Neuron (in vitro differentiated cells): ENCODE data around the gene GPR34.
"Not testable (repeated sequence)": the region's sequence is repeated elsewhere in the genome, so short reads cannot be mapped to it uniquely, and the experiment has no call there.

Source experiments
- H2AFZ ChIP-seq: one replicate; pipeline ENCODE4 v1.6.1; 2013; ENCODE audit warnings: low read depth, mild to moderate bottlenecking, inconsistent platforms, low read length, moderate library complexity
- H3K27me3 ChIP-seq: one replicate; pipeline ENCODE4 v1.6.1; 2013; ENCODE audit warnings: low read length; ENCODE audit not compliant: insufficient read depth
- H3K36me3 ChIP-seq: one replicate; pipeline ENCODE4 v1.6.1; 2013; ENCODE audit warnings: low read length; ENCODE audit not compliant: insufficient read depth
- H3K4me1 ChIP-seq: one replicate; pipeline ENCODE4 v1.6.1; 2013; ENCODE audit warnings: low read length; ENCODE audit not compliant: insufficient read depth
- H3K4me3 ChIP-seq: 2 replicates; pipeline ENCODE4 v1.5.1; 2013; ENCODE audit warnings: mild to moderate bottlenecking, low read length, moderate library complexity
- H3K9me3 ChIP-seq: one replicate; pipeline ENCODE4 v1.6.1; 2013; ENCODE audit warnings: low read length

The GPR34 gene, protein sequence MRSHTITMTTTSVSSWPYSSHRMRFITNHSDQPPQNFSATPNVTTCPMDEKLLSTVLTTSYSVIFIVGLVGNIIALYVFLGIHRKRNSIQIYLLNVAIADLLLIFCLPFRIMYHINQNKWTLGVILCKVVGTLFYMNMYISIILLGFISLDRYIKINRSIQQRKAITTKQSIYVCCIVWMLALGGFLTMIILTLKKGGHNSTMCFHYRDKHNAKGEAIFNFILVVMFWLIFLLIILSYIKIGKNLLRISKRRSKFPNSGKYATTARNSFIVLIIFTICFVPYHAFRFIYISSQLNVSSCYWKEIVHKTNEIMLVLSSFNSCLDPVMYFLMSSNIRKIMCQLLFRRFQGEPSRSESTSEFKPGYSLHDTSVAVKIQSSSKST

DNA sequence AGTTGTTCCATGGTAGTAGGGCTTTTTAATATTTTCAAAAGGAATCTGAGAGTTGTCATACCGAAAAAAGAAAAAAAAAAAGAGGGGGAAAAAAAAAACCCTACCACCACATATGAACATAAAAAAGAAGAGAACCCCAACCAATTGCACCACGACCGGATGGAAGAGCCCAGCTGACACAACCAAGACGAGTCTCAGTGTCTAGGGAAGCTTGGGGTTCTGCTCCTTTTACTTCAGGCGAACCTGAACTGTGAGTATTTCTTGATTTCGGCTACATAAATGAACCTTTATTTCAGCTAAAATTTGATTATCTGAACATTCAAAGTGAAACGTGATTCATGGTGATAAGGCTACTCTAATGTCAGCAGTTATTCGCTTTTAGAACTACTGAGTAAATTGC lies at the start of gene GPR34:
TSS of gene GPR34 (plus strand) at position 139 of the 400 bp plus-strand sequence. CDS start 6,661 bp downstream, outside the sequence.
- H3K4me1 ChIP-seq = no peaks in the 10 kb centered on the region
- H3K27me3 ChIP-seq = no peaks in the 10 kb centered on the region
- no peaks in the 10 kb centered on the region for H3K36me3 ChIP-seq
- no peak within 1 kb of the TSS for H2AFZ ChIP-seq
- no peak within 1 kb of the TSS for H3K4me3 ChIP-seq
- H3K9me3 ChIP-seq = no peaks in the 10 kb centered on the region

DNA sequence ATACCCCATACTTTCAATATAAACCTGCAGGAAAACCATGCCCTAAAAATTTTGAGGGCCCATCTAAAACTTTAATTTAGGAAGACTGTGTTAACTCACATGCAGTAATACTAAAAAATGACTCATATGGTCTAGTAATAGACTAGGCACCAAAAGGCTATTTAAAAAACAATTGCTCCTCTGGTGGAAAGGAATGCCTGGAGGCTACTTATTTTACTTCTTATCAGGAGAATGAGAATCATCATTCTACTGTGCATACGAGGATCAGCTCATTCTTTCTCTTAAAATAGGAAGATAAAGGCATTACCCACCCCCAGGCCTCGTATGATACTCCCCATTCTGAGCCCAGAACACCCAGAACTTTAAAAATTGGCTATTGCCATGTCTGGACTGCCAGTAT lies 42.6 kb upstream of the GPR34 start:
- H3K4me3 ChIP-seq, H3K36me3 ChIP-seq, H2AFZ ChIP-seq, H3K4me1 ChIP-seq, H3K9me3 ChIP-seq, H3K27me3 ChIP-seq: not testable (repeated sequence)

DNA sequence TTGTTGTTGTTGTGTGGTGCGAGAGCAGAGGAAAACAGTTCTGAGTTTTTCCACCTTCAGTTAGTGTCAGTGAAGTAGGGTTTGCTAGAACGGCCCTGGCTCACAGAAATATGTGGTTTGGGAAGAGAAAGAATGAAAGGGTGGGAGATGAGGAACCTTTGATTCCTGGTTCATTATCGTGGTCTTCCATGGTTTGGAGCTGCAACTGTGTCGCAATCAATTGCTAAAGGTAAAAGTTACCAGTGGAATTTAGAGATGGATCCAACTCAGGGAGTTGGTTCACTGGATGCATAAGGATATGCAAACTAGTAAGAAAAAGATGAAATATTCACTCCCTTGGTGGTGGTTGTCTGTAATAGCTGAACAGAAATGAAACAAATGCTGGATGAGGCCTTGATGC lies 35.6 kb upstream of the GPR34 start:
- no peak overlapping the region for H2AFZ ChIP-seq
- H3K9me3 ChIP-seq = no peaks in the 10 kb centered on the region
- no peak overlapping the region for H3K4me3 ChIP-seq
- H3K27me3 ChIP-seq = no peaks in the 10 kb centered on the region
- peaks cover 17% of the 10 kb centered on the region for H3K36me3 ChIP-seq
- no peaks in the 10 kb centered on the region for H3K4me1 ChIP-seq

DNA sequence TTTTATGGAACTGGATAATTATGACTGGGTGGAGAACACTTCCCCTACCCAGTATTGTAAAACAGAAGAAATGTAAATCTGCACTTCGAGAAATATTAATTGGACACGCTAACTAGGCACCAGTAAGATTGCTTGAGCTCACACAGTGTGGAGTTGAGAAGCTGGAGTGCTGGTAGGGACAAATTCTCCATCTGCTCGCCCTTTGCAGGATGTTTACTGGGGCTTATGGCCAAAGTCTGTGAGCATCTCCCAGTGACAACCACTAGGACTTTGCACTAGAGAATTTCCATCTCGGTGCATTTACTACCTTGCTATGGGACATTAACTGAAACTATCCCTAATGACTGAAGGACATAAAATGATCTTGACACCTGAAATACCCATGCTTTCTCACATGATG lies 33.7 kb upstream of the GPR34 start:
- no peaks in the 10 kb centered on the region for H3K9me3 ChIP-seq
- H3K4me3 ChIP-seq = no peak overlapping the region
- H2AFZ ChIP-seq = no peak overlapping the region
- no peaks in the 10 kb centered on the region for H3K27me3 ChIP-seq
- peaks cover 26% of the 10 kb centered on the region for H3K36me3 ChIP-seq
- no peaks in the 10 kb centered on the region for H3K4me1 ChIP-seq

DNA sequence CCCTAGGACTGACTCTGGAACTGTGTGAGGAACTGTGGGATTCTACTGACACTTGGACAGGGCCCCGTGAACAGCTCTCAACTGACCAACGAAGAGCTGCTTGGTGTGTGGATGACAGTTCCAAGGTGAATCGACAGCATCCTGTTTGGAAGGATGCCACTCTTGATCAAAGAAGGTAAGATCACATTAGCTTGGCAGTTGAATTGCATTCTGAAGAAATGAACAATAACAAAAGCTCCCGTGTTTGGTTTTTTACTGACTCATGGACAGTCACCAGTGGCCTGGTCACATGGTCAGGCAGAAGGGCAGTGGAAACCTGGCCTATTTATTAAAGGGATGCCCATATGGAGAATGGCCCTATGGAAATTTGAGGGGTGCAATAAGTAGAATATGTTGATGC lies 33.1 kb upstream of the GPR34 start:
- no peaks in the 10 kb centered on the region for H3K4me1 ChIP-seq
- peaks cover 28% of the 10 kb centered on the region for H3K36me3 ChIP-seq
- H3K27me3 ChIP-seq = no peaks in the 10 kb centered on the region
- H2AFZ ChIP-seq = no peak overlapping the region
- H3K9me3 ChIP-seq = no peaks in the 10 kb centered on the region
- H3K4me3 ChIP-seq = no peak overlapping the region

DNA sequence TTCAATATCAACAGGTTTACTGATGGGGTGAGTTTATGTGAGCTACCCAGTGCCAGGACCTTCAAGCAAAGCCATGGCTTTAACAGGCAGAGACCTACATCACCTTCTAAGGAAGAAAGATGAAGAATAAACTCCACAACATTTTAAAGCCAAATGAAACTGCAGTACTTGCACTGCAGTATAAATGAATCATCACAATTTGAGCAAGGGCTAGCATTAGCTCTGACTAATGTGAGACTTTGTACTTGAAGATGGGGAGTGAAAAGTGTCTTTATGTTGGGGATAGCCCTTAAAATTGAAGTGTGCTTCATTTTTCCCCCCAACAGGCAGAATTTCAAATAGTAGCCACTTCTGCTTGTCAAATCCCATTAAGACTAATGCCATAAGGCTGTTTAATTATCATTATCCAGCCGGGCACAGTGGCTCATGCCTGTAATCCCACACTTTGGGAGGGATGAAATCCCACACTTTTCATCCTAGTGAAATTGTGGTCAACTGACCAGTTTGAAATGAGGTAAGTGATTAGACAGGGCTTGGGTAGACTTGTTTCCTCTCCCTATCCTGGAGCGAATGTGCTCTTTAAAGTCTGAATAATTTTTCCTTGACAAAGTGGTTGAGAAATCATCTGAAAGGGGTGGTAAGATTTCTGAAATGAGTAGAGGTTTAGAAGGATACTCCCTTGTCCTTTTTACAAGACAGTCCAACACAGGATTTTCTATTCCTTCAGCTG lies 27.2 kb upstream of the GPR34 start:
- Histone ChIP-seq H3K27me3 (no peaks in the 10 kb centered on the region), H3K36me3 (peaks cover 19% of the 10 kb centered on the region), H3K9me3 (no peaks in the 10 kb centered on the region), H2AFZ (no peak overlapping the region), H3K4me3 (no peak overlapping the region), H3K4me1 (no peaks in the 10 kb centered on the region)

DNA sequence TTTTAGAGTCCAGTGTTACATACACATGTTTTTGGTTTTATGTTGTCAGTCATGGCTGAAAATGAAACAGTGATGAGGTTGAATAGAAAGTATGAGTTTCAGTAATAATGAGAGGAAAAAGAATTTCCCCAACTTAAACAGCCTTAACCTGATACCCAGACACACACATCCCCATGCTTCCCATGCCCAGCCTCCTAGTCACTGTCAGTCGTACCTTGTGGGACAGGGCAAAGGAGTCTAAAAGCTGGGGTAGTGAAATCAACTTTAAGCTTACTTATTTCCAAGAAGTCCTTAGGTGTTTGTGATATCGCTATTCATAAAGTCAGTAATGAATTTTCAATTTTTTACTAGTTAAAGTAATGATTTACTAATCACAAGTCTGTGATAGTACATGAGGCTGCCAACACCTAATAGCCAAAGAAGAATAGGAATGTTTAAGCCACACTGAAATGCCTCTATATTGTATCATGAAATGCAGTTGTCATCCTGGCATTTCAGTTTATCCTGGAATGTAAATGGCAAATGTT lies 24.3 kb upstream of the GPR34 start:
- Histone ChIP-seq H3K4me1 (no peaks in the 10 kb centered on the region), H3K4me3 (no peak overlapping the region), H2AFZ (no peak overlapping the region), H3K9me3 (no peaks in the 10 kb centered on the region), H3K36me3 (peaks cover 2% of the 10 kb centered on the region), H3K27me3 (no peaks in the 10 kb centered on the region)

DNA sequence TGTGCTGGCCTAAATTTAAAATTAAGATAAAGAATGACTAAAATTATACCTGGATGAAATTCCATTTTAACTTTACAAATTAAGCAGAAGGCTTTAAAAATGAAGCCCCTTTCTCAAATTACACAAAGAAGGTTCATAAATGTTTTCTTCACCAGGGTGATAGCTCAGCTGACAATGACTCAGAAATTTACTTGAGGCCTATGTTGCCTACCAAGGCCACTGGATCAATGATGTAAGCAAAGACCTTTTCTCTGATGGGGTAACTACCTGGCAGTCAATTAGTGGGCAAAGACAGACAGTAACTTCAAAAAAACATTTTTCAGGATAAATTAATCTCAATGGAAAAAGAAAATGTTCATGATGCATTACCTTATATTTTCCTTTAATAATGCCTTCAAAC lies 23.9 kb upstream of the GPR34 start:
- no peaks in the 10 kb centered on the region for H3K27me3 ChIP-seq
- no peak overlapping the region for H2AFZ ChIP-seq
- no peak overlapping the region for H3K4me3 ChIP-seq
- H3K36me3 ChIP-seq = peaks cover 2% of the 10 kb centered on the region
- no peaks in the 10 kb centered on the region for H3K9me3 ChIP-seq
- H3K4me1 ChIP-seq = no peaks in the 10 kb centered on the region

DNA sequence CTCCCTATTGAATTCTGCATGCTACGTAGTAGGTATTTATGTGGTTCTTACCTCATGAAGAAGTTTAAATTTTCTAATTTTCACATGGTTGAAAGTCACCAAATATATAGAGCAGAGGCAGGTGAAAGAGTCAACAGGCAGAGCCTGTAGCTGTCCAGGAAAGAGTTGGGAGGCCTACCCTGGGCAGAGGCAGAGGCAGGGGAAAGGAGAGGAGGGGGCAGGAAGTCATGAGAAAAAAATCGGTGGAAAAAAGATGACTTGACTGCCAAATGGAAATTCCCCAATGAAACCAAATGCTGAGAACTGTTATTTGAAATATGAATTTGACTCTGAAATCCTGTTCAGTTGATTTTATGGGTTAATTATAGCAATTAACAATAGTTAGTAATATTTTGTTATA lies 23.1 kb upstream of the GPR34 start:
- H3K36me3 ChIP-seq = no peaks in the 10 kb centered on the region
- H3K4me1 ChIP-seq = no peaks in the 10 kb centered on the region
- H3K4me3 ChIP-seq = no peak overlapping the region
- H3K9me3 ChIP-seq = no peaks in the 10 kb centered on the region
- H3K27me3 ChIP-seq = no peaks in the 10 kb centered on the region
- no peak overlapping the region for H2AFZ ChIP-seq

DNA sequence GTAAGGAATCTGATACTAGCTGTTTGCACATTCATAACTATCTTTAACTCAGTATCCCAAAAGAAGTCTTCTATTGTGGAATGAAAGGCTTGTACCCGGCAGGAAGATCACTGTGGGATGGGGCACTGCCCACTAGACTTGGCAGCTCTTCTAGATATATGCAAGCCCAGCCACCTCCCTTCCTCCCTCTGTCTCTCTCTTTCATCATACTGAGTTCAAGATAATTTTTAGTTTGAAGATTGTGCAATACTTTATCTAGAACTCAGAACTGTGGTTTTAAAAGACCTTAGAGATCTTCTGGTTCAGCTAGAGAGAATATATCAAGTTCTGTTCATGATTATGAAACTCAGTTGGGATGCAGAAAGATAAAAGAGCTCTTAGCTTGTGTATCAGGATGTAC lies 22.5 kb upstream of the GPR34 start:
- no peak overlapping the region for H3K4me3 ChIP-seq
- no peaks in the 10 kb centered on the region for H3K27me3 ChIP-seq
- no peaks in the 10 kb centered on the region for H3K9me3 ChIP-seq
- H3K36me3 ChIP-seq = no peaks in the 10 kb centered on the region
- no peaks in the 10 kb centered on the region for H3K4me1 ChIP-seq
- no peak overlapping the region for H2AFZ ChIP-seq

DNA sequence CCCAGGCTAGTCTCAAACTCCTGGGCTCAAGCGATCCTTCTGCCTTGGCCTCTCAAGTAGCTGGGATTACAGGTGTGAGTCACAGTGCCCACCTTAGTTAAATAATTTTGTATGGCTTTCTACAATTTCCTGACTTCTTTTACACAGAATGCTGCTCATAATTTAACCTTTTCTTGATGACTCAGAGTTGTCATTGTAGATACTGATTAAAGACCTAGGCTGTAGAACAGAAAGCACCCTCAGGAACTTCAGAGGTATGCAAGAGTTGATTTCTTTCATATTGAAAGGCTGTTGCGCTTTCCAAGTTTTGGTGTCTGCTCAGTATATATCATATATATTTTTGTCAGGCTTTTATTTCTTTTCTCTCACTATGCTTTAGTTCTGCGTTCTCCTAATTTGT lies 21.1 kb upstream of the GPR34 start:
- Histone ChIP-seq H3K4me1 (no peaks in the 10 kb centered on the region), H3K36me3 (no peaks in the 10 kb centered on the region), H3K4me3 (no peak overlapping the region), H3K9me3 (no peaks in the 10 kb centered on the region), H2AFZ (no peak overlapping the region), H3K27me3 (no peaks in the 10 kb centered on the region)

DNA sequence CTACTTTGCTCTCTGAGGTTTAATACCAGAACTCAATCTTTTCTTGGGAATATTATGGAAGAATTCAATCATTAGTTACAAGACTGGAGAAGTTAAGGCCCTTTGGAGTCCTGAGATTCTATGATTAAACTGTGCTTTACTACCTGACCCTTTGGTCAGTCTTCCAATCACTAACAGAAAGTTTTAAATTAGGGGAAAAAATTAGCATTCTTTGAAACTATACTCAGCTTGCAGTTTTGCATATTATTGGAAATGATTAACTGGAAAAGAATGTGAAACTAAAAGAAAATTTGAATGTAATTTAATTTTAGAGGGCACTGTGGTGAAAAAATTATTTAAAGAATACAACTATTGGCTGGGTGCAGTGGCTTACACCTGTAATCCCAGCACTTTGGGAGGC lies 18.7 kb upstream of the GPR34 start:
- Histone ChIP-seq H3K4me1 (no peaks in the 10 kb centered on the region), H3K36me3 (no peaks in the 10 kb centered on the region), H2AFZ (no peak overlapping the region), H3K9me3 (no peaks in the 10 kb centered on the region), H3K4me3 (no peak overlapping the region), H3K27me3 (no peaks in the 10 kb centered on the region)

DNA sequence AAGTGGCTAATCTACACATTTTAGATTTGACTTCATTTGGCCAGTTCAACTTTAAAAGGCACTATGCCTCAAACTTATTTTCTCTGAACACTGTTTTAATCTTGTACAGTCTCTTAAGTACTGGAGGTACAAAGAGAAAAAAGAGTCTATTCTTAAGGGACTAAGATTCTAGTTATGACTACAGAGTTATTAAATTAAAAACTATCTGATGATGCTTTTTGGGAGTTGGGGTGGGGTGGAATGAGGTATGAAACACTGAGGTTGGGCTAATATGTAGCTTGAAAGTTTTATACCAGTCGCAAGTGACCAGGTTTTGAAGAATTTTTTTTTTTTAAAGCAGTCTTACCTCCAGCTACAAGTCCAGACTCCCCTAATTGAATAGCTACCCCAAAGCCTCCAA lies 17.7 kb upstream of the GPR34 start:
- no peak overlapping the region for H2AFZ ChIP-seq
- no peaks in the 10 kb centered on the region for H3K4me1 ChIP-seq
- no peaks in the 10 kb centered on the region for H3K27me3 ChIP-seq
- no peaks in the 10 kb centered on the region for H3K9me3 ChIP-seq
- no peak overlapping the region for H3K4me3 ChIP-seq
- no peaks in the 10 kb centered on the region for H3K36me3 ChIP-seq
